Measurements from ENCODE around the gene ASB11. TPM values are rescaled to one million over a fixed set of nuclear protein-coding genes. Genes with fewer than 3 reads are reported as not detected.
A peak's percentile ranks its signal among the peaks of the same experiment; 100 is the strongest.

Gene ASB11
- total and polyA plus RNA-seq, 10 donors = not detected

- intact Hi-C loops (cut with DNase I; ENCODE audit: low total_unique reads) = loop anchor here (10.0 kb wide), 1 partner anchor 114 kb away; no protein-coding TSS in a partner anchor
- 59 to 69% (median 64%) methylated on average over 8 of the region's 8 CpGs for WGBS, 5 donors
- Histone ChIP-seq H3K4me1 (peaks cover 0 to 10% (median 0%) of the 10 kb centered on the region in 6 donors), H3K27ac (no peak overlapping the region), H3K9me3 (peaks cover 0 to under 1% (median 0%) of the 10 kb centered on the region in 8 donors), H3K27me3 (replicated peaks in 1 of 7) (peaks cover 0 to 17% (median 0%) of the 10 kb centered on the region in 7 donors), H3K4me3 (no peak overlapping the region), H3K36me3 (no peaks in the 10 kb centered on the region)
- no peak for DNase-seq
- TF ChIP-seq POLR2AphosphoS5 (IDR thresholded peaks at IDR 0.05) (no peak), CTCF (IDR thresholded peaks at IDR 0.05 in 8 of 11, conservative IDR thresholded peaks at IDR 0.05 in 3 of 11) (no peak), POLR2A (IDR thresholded peaks at IDR 0.05) (no peak)
These were observed 35.0 kb upstream of the ASB11 start for GRCh38 chrX:15350329-15350996.

- Histone ChIP-seq H3K27me3 (replicated peaks in 1 of 7) (peaks cover 0 to 17% (median 0%) of the 10 kb centered on the region in 7 donors), H3K27ac (no peak overlapping the region), H3K36me3 (no peaks in the 10 kb centered on the region), H3K9me3 (no peaks in the 10 kb centered on the region), H3K4me1 (peaks cover 0 to 10% (median 0%) of the 10 kb centered on the region in 6 donors), H3K4me3 (no peak overlapping the region)
- WGBS, 5 donors = 20 to 37% (median 28%) methylated on average over 2 of the region's 2 CpGs
- intact Hi-C loops (cut with DNase I; ENCODE audit: low total_unique reads) = no loop called here
- TF ChIP-seq CTCF (IDR thresholded peaks at IDR 0.05 in 8 of 11, conservative IDR thresholded peaks at IDR 0.05 in 3 of 11) = peak in 5 of 11 experiments; percentile 30 to 44 (median 36)
- no peak for TF ChIP-seq POLR2A (IDR thresholded peaks at IDR 0.05)
- no peak for DNase-seq
These were observed 33.6 kb upstream of the ASB11 start for GRCh38 chrX:15349046-15349445.

GRCh38 chrX:15345976-15346375 lies 30.5 kb upstream of the ASB11 start:
- Histone ChIP-seq H3K4me1 (peaks cover 0 to 10% (median 0%) of the 10 kb centered on the region in 6 donors), H3K27me3 (replicated peaks in 1 of 7) (peaks cover 0 to 23% (median 0%) of the 10 kb centered on the region in 7 donors), H3K4me3 (no peak overlapping the region), H3K9me3 (no peaks in the 10 kb centered on the region), H3K27ac (no peak overlapping the region), H3K36me3 (no peaks in the 10 kb centered on the region)
- 72 to 87% (median 86%) methylated on average over 2 to 3 of the region's 3 CpGs for WGBS, 5 donors
- TF ChIP-seq POLR2A (IDR thresholded peaks at IDR 0.05) = no peak
- no peak for TF ChIP-seq CTCF (IDR thresholded peaks at IDR 0.05 in 8 of 11, conservative IDR thresholded peaks at IDR 0.05 in 3 of 11)
- no peak for TF ChIP-seq POLR2AphosphoS5 (IDR thresholded peaks at IDR 0.05)
- DNase-seq = no peak
- intact Hi-C loops (cut with DNase I; ENCODE audit: low total_unique reads) = no loop called here

- TF ChIP-seq POLR2AphosphoS5 (IDR thresholded peaks at IDR 0.05) = no peak
- no peak for TF ChIP-seq POLR2A (IDR thresholded peaks at IDR 0.05)
- no peak for TF ChIP-seq CTCF (IDR thresholded peaks at IDR 0.05 in 8 of 11, conservative IDR thresholded peaks at IDR 0.05 in 3 of 11)
- Histone ChIP-seq H3K27ac (peak overlapping the region in 4 of 8 donors; percentile 26 to 61 (median 28)), H3K9me3 (no peaks in the 10 kb centered on the region), H3K36me3 (no peaks in the 10 kb centered on the region), H3K4me1 (peaks cover 0 to under 1% (median 0%) of the 10 kb centered on the region in 6 donors), H3K27me3 (replicated peaks in 1 of 7) (peaks cover 0 to 25% (median 0%) of the 10 kb centered on the region in 7 donors), H3K4me3 (no peak overlapping the region)
- no peak for DNase-seq
- intact Hi-C loops (cut with DNase I; ENCODE audit: low total_unique reads) = no loop called here
These were observed 28.7 kb upstream of the ASB11 start for GRCh38 chrX:15344106-15344505.

Data from spleen (tissue), 11 donors.